Choroid plexus epithelial cell (primary cell): ENCODE data around the gene HDAC9.
"Not testable (repeated sequence)": the region's sequence is repeated elsewhere in the genome, so short reads cannot be mapped to it uniquely, and the experiment has no call there.

Experiments used
- DNase-seq: peaks from one replicate; pipeline ENCODE4 v3.0.0-alpha.2; 2010; ENCODE audit warnings: low read depth
- H3K4me3 ChIP-seq: 2 replicates; pipeline ENCODE4 v1.5.1; 2011; ENCODE audit warnings: low read depth, mild to moderate bottlenecking, control low read depth, low read length, moderate library complexity
- CTCF ChIP-seq: conservative IDR thresholded peaks from 2 replicates; pipeline ENCODE4 v1.5.1; 2011; ENCODE audit warnings: low read depth, mild to moderate bottlenecking, control low read depth, inconsistent platforms, low read length, moderate library complexity

HDAC9 gene

GRCh38 chr7:18706670-18707069 lies 211.1 kb downstream of the HDAC9 start:
- no peak for TF ChIP-seq CTCF
- no peak for DNase-seq
- no peak overlapping the region for H3K4me3 ChIP-seq

GRCh38 chr7:18708204-18708603 lies 212.7 kb downstream of the HDAC9 start:
- no peak for DNase-seq
- no peak for TF ChIP-seq CTCF
- H3K4me3 ChIP-seq = no peak overlapping the region

- H3K4me3 ChIP-seq = no peak overlapping the region
- no peak for DNase-seq
- no peak for TF ChIP-seq CTCF
These were observed 220.4 kb downstream of the HDAC9 start for GRCh38 chr7:18715988-18716387.

- no peak overlapping the region for H3K4me3 ChIP-seq
- no peak for TF ChIP-seq CTCF
- DNase-seq = no peak
These were observed 225.9 kb downstream of the HDAC9 start for GRCh38 chr7:18721429-18721828.

GRCh38 chr7:18724318-18724717 lies 228.8 kb downstream of the HDAC9 start:
- TF ChIP-seq CTCF = no peak
- DNase-seq = peak; percentile 22
- no peak overlapping the region for H3K4me3 ChIP-seq

- no peak overlapping the region for H3K4me3 ChIP-seq
- peak; percentile 2 for DNase-seq
- TF ChIP-seq CTCF = no peak
These were observed 231.7 kb downstream of the HDAC9 start for GRCh38 chr7:18727115-18727870.

GRCh38 chr7:18736012-18736411 lies 240.5 kb downstream of the HDAC9 start:
- H3K4me3 ChIP-seq, DNase-seq: not testable (repeated sequence)
